GM12801 (cell line): Measurements from ENCODE around the gene MRPL58.

Source experiments
- CTCF ChIP-seq: IDR thresholded peaks from one replicate; pipeline ENCODE4 v1.5.1; 2011; ENCODE audit warnings: control low read depth; ENCODE audit not compliant: insufficient read length; ENCODE audit errors: extremely low read depth

The MRPL58 gene

GRCh38 chr17:74981318-74981978, 31.0 kb upstream of the MRPL58 start:
- no peak for TF ChIP-seq CTCF

- TF ChIP-seq CTCF: no peak
Measured at GRCh38 chr17:74981979-74982662, 30.3 kb upstream of the MRPL58 start.

- no peak for TF ChIP-seq CTCF
Measured at GRCh38 chr17:74986206-74986576, 26.3 kb upstream of the MRPL58 start.

GRCh38 chr17:74987418-74987908, 25.0 kb upstream of the MRPL58 start, which contains the start of gene CDR2L:
Gene CDR2L (plus strand): TSS chr17:74987632. CDS start chr17:74988044, 412 bp downstream.
- TF ChIP-seq CTCF: no peak

- TF ChIP-seq CTCF: no peak
Measured at GRCh38 chr17:74987909-74988711, 24.4 kb upstream of the MRPL58 start.

GRCh38 chr17:74990581-74991105, 21.8 kb upstream of the MRPL58 start:
- no peak for TF ChIP-seq CTCF

- TF ChIP-seq CTCF: no peak
Measured at GRCh38 chr17:74992223-74992622, 20.2 kb upstream of the MRPL58 start.
